ENCODE data around the gene B4GALT4. TPM values are rescaled to one million over a fixed set of nuclear protein-coding genes. Genes with fewer than 3 reads are reported as not detected.
A peak's percentile ranks its signal among the peaks of the same experiment; 100 is the strongest.
"Not testable (repeated sequence)": the region's sequence is repeated elsewhere in the genome, so short reads cannot be mapped to it uniquely, and the experiment has no call there.

B4GALT4 gene
- polyA plus RNA-seq, 12 donors = 8.9 to 20.5 (median 12.8) TPM; not detected in 1

- DNase-seq = no peak
Observed at GRCh38 chr3:119206611-119207511, 33.8 kb downstream of the B4GALT4 start.

GRCh38 chr3:119205685-119206084, 35.0 kb downstream of the B4GALT4 start:
- DNase-seq = no peak

DNA sequence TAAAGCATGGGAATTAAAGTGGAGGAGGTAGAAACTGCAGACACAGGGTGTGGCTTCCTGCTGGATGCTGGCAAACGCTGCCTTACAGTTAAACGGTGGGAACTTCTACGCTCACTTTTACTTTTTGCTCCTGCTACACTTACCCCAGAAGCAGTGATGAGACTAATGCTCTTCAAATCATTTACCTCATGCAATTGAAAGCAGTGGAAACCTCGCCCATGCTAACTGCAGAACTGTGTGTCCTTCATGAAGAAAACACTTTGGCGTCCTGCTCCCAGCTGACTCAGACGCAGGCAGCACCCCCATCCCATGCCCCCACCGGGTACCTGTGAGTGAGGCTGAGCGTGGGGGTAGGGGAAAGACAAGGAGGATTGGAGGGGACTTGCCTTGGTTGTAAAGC, 35.5 kb downstream of the B4GALT4 start:
- peak; percentile 7 for DNase-seq

DNA sequence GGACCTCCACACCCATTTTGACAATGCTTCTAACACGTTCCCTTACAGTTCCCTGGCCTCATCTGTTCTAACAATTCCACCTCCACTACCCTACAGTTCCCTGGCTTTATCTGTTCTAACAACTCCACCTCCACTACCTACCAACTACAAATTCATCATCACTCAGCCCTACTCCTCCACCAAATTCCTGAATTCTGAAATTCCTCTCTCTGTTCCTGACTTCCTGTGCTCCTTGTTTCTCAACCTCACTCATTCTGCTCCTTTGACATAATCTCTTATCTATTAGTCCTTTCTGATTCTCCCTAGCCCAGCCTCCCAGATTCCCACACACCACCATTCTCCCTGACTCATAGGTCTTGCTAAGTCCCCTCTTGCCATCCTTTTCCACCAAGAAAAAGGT, 44.8 kb downstream of the B4GALT4 start:
- no peak for DNase-seq

GRCh38 chr3:119195151-119195476, 45.6 kb downstream of the B4GALT4 start:
- no peak for DNase-seq

GRCh38 chr3:119194237-119195150, 46.2 kb downstream of the B4GALT4 start:
- DNase-seq = no peak

GRCh38 chr3:119191800-119192199, 48.9 kb downstream of the B4GALT4 start:
- DNase-seq = no peak

GRCh38 chr3:119187266-119187665, 53.4 kb downstream of the B4GALT4 start:
- no peak for DNase-seq

GRCh38 chr3:119184796-119185570, 55.7 kb downstream of the B4GALT4 start:
- no peak for DNase-seq

GRCh38 chr3:119184111-119184510, 56.6 kb downstream of the B4GALT4 start:
- DNase-seq = no peak

DNA sequence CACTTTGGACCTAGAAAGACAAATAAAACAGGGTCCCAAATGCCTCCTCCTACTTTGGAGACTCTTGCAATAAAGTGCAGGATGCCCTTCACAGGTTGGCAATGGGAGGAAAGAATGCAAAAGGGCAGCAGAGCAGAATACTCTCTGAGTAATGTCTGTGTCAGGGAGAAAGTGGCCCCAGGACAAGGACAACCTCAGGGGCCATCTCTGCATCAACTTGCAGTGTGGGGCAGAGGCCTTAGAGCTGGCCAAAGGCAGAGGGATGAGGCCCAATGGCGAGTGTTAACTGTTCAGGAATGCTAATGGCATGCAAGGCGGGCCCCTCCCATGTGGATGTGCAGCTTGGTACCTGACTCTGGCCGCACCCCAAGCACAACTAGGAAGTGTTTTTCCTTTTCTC, 58.9 kb downstream of the B4GALT4 start:
- DNase-seq = no peak

DNA sequence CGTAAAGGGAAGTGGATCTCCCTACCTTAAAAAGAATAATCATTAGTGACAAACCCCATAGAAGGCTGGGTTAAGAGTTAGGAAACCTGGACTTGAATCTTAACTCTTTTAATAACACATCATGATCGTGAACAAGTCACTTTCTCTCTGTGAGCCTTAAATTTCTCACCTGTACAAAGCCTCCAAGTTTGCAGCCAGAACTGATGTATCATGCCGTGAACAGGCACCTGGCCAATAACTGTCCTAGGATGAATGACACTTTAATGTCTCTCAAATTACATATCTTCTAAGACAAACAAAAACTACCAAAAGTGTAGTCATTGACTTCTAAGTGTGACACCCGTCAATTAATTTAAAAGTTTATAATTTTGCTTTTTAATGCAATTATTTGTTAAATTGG, 63.4 kb downstream of the B4GALT4 start:
- DNase-seq = no peak

- no peak for DNase-seq
Observed at GRCh38 chr3:119176778-119177177, 63.9 kb downstream of the B4GALT4 start.

DNA sequence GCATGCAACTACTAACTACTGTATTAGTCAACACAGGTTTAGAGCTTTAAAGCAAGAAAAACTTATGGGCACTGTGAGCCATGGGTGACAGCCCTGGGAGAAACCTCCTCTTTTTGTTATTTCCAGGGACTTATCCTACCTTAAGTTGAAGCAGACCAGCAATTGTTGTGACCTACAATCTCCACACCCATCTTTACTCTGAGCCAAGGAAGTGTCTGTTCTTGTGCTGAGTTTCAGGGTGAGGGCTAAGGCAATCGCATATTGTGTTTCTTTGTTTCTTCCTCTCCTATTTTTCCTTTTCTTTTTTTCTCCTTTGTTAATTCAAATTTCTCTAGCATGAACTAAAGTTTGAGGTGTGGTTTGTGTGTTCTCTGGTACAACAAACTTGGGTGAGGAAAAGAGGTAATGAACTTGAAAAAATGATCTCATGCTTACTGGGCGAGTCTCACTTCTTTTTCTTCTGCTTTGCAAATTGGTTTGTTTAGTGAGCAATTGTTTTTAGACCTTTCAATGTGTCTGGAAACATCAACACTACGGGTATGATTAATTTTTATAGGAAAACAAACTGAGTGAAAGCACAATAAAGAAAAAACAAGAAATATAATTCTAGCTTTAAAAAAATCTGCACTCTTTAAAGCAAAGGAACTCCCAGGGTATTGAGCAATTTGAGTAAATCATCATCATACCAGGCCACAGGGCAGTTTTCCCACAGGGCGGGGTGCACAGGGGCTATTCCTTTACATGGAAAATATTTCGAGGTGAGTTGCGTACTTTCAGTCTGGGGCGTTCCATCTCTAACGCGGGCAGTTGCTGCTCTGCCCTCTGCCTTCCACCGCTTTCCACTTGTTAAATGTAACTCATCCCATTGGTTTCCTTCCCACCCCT, 64.6 kb downstream of the B4GALT4 start:
- DNase-seq = no peak

DNA sequence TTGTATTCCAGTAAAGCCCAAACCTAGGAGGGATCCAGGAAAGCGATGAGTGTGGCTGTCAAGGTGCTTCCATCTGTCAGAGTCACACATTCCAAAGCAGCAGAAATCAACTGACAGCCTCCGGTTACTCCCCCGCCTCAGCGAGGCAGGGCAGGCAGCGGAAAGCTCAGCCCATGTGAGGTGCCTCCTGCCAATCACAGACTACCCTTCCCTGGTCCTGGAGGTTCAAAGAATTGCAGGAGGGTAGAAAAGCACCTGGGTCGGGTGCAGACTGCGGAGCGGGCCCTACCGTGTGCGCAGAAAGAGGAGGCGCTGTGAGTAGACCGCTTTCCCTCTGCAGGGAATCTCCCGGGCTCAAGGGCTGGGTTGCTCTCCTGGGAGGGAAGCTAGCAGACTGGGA, 67.4 kb downstream of the B4GALT4 start, which contains the start of gene UPK1B:
Gene UPK1B, plus strand, starts transcription at position 274 of the 400 bp plus-strand sequence. CDS start 13,144 bp downstream, outside the sequence.
- DNase-seq = no peak

GRCh38 chr3:119170821-119171220, 69.9 kb downstream of the B4GALT4 start:
- DNase-seq = no peak

- DNase-seq = not testable (repeated sequence)
Observed at GRCh38 chr3:119164745-119165144, 75.9 kb downstream of the B4GALT4 start.

Measured in muscle of arm (tissue), 12 donors.